Small intestine (tissue), 7 donors: ENCODE measurements around the gene CCDC141. TPM values are rescaled to one million over a fixed set of nuclear protein-coding genes. Genes with fewer than 3 reads are reported as not detected.

Experiments
- DNase-seq, 2 donors: peaks; one replicate each; pipeline versions ENCODE4 v3.0.0 to v3.0.0-alpha.2; 2013
- FAIRE-seq: peaks from 2 replicates; lab custom pipeline; 2012; peaks lifted over from hg19 to GRCh38; lab: Jason Lieb, UNC
- H3K27ac ChIP-seq, 3 donors: one replicate each; pipeline ENCODE4 v1.5.1; 2013; ENCODE audit warnings: low read length in 2 of 3, mild to moderate bottlenecking in 2 of 3, control low read depth in 1 of 3, inconsistent platforms in 1 of 3, low read depth in 1 of 3, moderate library complexity in 1 of 3
- H3K27me3 ChIP-seq, 3 donors: one replicate each; pipeline ENCODE4 v1.6.1; 2013; ENCODE audit warnings: low read length in 3 of 3, inconsistent platforms in 1 of 3; ENCODE audit not compliant: control insufficient read depth in 3 of 3, insufficient read depth in 3 of 3
- H3K36me3 ChIP-seq, 3 donors: one replicate each; pipeline ENCODE4 v1.6.1; 2013; ENCODE audit warnings: low read length in 3 of 3, inconsistent platforms in 1 of 3, low read depth in 1 of 3, mild to moderate bottlenecking in 1 of 3, moderate library complexity in 1 of 3; ENCODE audit not compliant: control insufficient read depth in 3 of 3, insufficient read depth in 2 of 3
- H3K4me1 ChIP-seq, 3 donors: one replicate each; pipeline ENCODE4 v1.6.1; 2013; ENCODE audit warnings: low read length in 2 of 3, inconsistent platforms in 1 of 3, low read depth in 1 of 3, mild to moderate bottlenecking in 1 of 3, moderate library complexity in 1 of 3; ENCODE audit not compliant: control insufficient read depth in 3 of 3, insufficient read depth in 2 of 3
- H3K4me3 ChIP-seq, 3 donors: one replicate each; pipeline ENCODE4 v1.5.1; 2013; ENCODE audit warnings: low read length in 3 of 3, control low read depth in 1 of 3, inconsistent platforms in 1 of 3, low read depth in 1 of 3, mild to moderate bottlenecking in 1 of 3, moderate library complexity in 1 of 3
- H3K9me3 ChIP-seq, 2 donors: one replicate each; pipeline ENCODE4 v1.6.1; 2013; ENCODE audit warnings: low read depth in 1 of 2, low read length in 1 of 2; ENCODE audit not compliant: control insufficient read depth in 2 of 2, insufficient read depth in 1 of 2
- WGBS, 3 donors: extraction: QIAGEN DNeasy Blood & Tissue Kit; methylation state at CpG; one replicate each; pipeline ENCODE4 v1.1.7; 2013; 5-methylcytosine and 5-hydroxymethylcytosine counted together
- polyA plus RNA-seq, 4 donors: library from polyadenylated mRNA; stranded (reverse) in 3 of 4; unstranded in 1 of 4; fragments of 200-250 nt in 3 of 4; fragments of 120-200 nt in 1 of 4; gene quantifications; one replicate each; pipeline versions ENCODE4 v1.2.1 to v1.2.3, GENCODE V29; 2013
- donor health status: healthy with polysubstance abuse.
- donor health status: control.
- donor health status: control.
- donor health status: Bipolar disorder and iron deficiency.
- donor health status: healthy.

The CCDC141 gene
- polyA plus RNA-seq, 4 donors, result 0.27 to 2.5 (median 0.27) TPM; not detected in 1

GRCh38 chr2:178863130-178863855 lies 186.6 kb downstream of the CCDC141 start:
- Histone ChIP-seq H3K27me3 (no peaks in the 10 kb centered on the region), H3K9me3 (no peaks in the 10 kb centered on the region), H3K27ac (no peak overlapping the region), H3K4me1 (peaks cover 0 to 2% (median 0%) of the 10 kb centered on the region in 3 donors), H3K36me3 (no peaks in the 10 kb centered on the region), H3K4me3 (no peak overlapping the region)
- WGBS, 3 donors, result 57 to 71% (median 61%) methylated on average over 5 of the region's 5 CpGs
- FAIRE-seq, result no peak
- no peak for DNase-seq

DNA sequence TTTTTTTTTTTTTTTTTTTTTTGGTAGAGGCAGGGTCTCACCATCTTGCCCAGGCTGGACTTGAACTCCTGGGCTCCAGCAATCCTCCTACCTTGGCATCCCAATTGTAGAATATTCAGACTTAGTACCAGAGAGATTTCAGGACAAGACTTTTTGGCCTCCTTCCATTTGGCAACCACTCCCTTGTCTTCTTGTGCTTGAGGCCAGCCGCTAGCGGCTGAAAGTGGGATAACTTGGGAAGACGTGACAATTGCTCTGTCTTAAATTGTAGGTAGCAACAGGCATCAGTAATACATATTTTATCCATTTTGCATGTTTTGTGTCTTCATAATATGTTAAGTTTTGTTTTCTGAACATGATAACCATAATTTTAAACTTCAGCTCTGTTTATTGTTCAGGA lies 189.4 kb downstream of the CCDC141 start:
- Histone ChIP-seq H3K4me3 (no peak overlapping the region), H3K9me3 (no peaks in the 10 kb centered on the region), H3K4me1 (peaks cover 0 to 2% (median 0%) of the 10 kb centered on the region in 3 donors), H3K27me3 (no peaks in the 10 kb centered on the region), H3K36me3 (no peaks in the 10 kb centered on the region), H3K27ac (no peak overlapping the region)
- WGBS, 3 donors, result 64 to 74% (median 71%) methylated on average over 3 of the region's 3 CpGs
- DNase-seq, result no peak
- no peak for FAIRE-seq

- FAIRE-seq (no peak), DNase-seq (no peak)
- H3K4me3 ChIP-seq, result no peak overlapping the region
- H3K27ac ChIP-seq, result no peak overlapping the region
- whole genome bisulfite sequencing, 3 donors, result 55 to 69% (median 64%) methylated on average over 2 of the region's 2 CpGs
- H3K4me1 ChIP-seq, result peaks cover 0 to 2% (median 0%) of the 10 kb centered on the region in 3 donors
- H3K9me3 ChIP-seq, result no peaks in the 10 kb centered on the region
- H3K36me3 ChIP-seq, result no peaks in the 10 kb centered on the region
- H3K27me3 ChIP-seq, result no peaks in the 10 kb centered on the region
Observed at GRCh38 chr2:178859730-178860129, 190.2 kb downstream of the CCDC141 start.

- H3K27ac ChIP-seq, result no peak overlapping the region
- no peak for FAIRE-seq
- no peak for DNase-seq
- no peak overlapping the region for H3K4me3 ChIP-seq
- H3K4me1 ChIP-seq, result peaks cover 0 to 2% (median 0%) of the 10 kb centered on the region in 3 donors
- H3K9me3 ChIP-seq, result no peaks in the 10 kb centered on the region
- no peaks in the 10 kb centered on the region for H3K27me3 ChIP-seq
- WGBS, 3 donors, result 50 to 62% (median 54%) methylated on average over 4 of the region's 4 CpGs
- H3K36me3 ChIP-seq, result no peaks in the 10 kb centered on the region
Observed at GRCh38 chr2:178858896-178859625, 190.9 kb downstream of the CCDC141 start.

DNA sequence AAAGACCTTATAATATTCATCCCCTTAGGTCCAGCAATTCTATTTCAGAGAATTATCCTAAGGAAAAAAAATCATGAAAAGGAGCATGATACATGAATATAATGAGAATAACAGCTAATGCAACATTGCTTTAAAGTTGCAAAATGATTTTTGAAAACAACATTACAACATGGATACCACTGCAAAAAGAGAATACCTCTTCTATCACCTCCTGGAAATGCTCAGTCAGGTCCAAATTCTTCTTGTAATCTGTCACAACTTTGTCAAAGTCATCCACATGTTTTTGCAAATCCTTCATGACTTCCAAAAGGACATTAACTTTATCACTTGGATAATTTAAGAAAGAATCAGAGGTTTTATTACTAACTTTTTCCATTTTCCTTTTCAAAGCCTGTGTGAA lies 194.8 kb downstream of the CCDC141 start:
- no peaks in the 10 kb centered on the region for H3K36me3 ChIP-seq
- no peak overlapping the region for H3K27ac ChIP-seq
- no peak for FAIRE-seq
- no peaks in the 10 kb centered on the region for H3K9me3 ChIP-seq
- DNase-seq, result no peak
- H3K4me1 ChIP-seq, result no peaks in the 10 kb centered on the region
- no peak overlapping the region for H3K4me3 ChIP-seq
- H3K27me3 ChIP-seq, result no peaks in the 10 kb centered on the region

DNA sequence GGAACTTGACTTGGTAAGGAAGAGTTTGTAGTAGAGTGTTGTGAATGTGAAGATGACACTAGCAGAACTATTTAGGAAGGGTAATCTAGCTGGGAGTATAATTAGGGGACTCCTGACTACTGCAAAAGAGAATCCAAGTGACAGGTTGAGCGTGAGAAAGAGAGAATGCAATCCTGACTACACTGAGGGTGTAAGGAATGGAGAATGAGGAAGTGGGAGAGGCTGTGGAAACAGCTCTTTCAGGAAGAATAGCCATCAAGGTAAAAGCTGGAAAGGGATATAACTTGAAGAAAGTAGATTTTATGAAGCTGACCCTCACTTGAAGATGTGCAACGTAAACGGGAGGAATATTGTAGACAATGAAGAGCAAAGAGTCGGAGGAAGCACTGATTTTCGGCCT lies 201.6 kb downstream of the CCDC141 start:
- no peak for DNase-seq
- Histone ChIP-seq H3K27ac (no peak overlapping the region), H3K4me1 (no peaks in the 10 kb centered on the region), H3K36me3 (no peaks in the 10 kb centered on the region), H3K4me3 (no peak overlapping the region), H3K9me3 (no peaks in the 10 kb centered on the region), H3K27me3 (no peaks in the 10 kb centered on the region)
- WGBS, 3 donors, result 90 to 96% (median 92%) methylated on average over 5 of the region's 5 CpGs
- no peak for FAIRE-seq

GRCh38 chr2:178846458-178846802 lies 203.5 kb downstream of the CCDC141 start:
- 77 to 82% (median 82%) methylated on average over 2 of the region's 2 CpGs for WGBS, 3 donors

GRCh38 chr2:178845566-178846457 lies 204.1 kb downstream of the CCDC141 start:
- no peak overlapping the region for H3K4me3 ChIP-seq
- no peaks in the 10 kb centered on the region for H3K27me3 ChIP-seq
- no peak for FAIRE-seq
- no peaks in the 10 kb centered on the region for H3K4me1 ChIP-seq
- DNase-seq, result no peak
- no peak overlapping the region for H3K27ac ChIP-seq
- WGBS, 3 donors, result 47 to 68% (median 67%) methylated on average over 2 of the region's 2 CpGs
- H3K9me3 ChIP-seq, result no peaks in the 10 kb centered on the region
- no peaks in the 10 kb centered on the region for H3K36me3 ChIP-seq

More at GRCh38 chr2:178846458-178846802, 203.5 kb downstream of the CCDC141 start:
- Histone ChIP-seq H3K9me3 (no peaks in the 10 kb centered on the region), H3K4me1 (no peaks in the 10 kb centered on the region), H3K36me3 (no peaks in the 10 kb centered on the region), H3K4me3 (no peak overlapping the region), H3K27ac (no peak overlapping the region), H3K27me3 (no peaks in the 10 kb centered on the region)
- DNase-seq, result no peak
- FAIRE-seq, result no peak
